ENCODE data around the gene PAK1.

GRCh38 chr11:77428598-77428997, 45.3 kb downstream of the PAK1 start:
- no peak for TF ChIP-seq ZNF384 (IDR thresholded peaks at IDR 0.05)
- TF ChIP-seq ELF4 (IDR thresholded peaks at IDR 0.05): no peak
- no peak for TF ChIP-seq FOXM1 (IDR thresholded peaks at IDR 0.05; ENCODE audit: borderline replicate concordance)
- TF ChIP-seq SUZ12 (IDR thresholded peaks at IDR 0.05): no peak
- TF ChIP-seq NFRKB (IDR thresholded peaks at IDR 0.05): no peak

Data from HEK293T (cell line).